ENCODE measurements around the gene ALG2. TPM values are rescaled to one million over a fixed set of nuclear protein-coding genes. Genes with fewer than 3 reads are reported as not detected.

ALG2 gene
- total RNA-seq = 10 to 100 TPM; 26.4 to 33.0 (median 31.5) TPM

- peaks cover 49% of the 10 kb centered on the region for H3K4me1 ChIP-seq
- under 1% methylated on average over 23 of the region's 70 CpGs for WGBS
- no peaks in the 10 kb centered on the region for H3K27me3 ChIP-seq
- H3K36me3 ChIP-seq = peaks cover 14% of the 10 kb centered on the region
- peak within 1 kb of the TSS; percentile 86 for H3K4me3 ChIP-seq
- TF ChIP-seq POLR2AphosphoS5 (IDR thresholded peaks at IDR 0.05) = peak; percentile 65 to 72 (median 71)
- no peak for TF ChIP-seq CTCF (IDR thresholded peaks at IDR 0.05)
- peak in 1 of 2 donors; percentile 55 for TF ChIP-seq POLR2A (IDR thresholded peaks at IDR 0.05)
- no peaks in the 10 kb centered on the region for H3K9me3 ChIP-seq
- H3K27ac ChIP-seq = peak within 1 kb of the TSS; percentile 89
- DNase-seq (ENCODE audit: low spot score in 2 of 2) = peak; percentile 95 to 98
Observed at GRCh38 chr9:99221621-99222415, at the start of gene ALG2, which contains the start of gene SEC61B. Gene ALG2, minus strand, starts transcription at chr9:99221942. Its CDS starts 48 bp downstream, at chr9:99221894. Gene SEC61B, plus strand, starts transcription at chr9:99222282. Its CDS starts 82 bp downstream, at chr9:99222364.

- no peaks in the 10 kb centered on the region for H3K27me3 ChIP-seq
- TF ChIP-seq POLR2AphosphoS5 (IDR thresholded peaks at IDR 0.05) (no peak), POLR2A (IDR thresholded peaks at IDR 0.05) (no peak), EP300 (IDR thresholded peaks at IDR 0.05) (no peak), CTCF (IDR thresholded peaks at IDR 0.05) (no peak)
- H3K4me1 ChIP-seq = peaks cover 10% of the 10 kb centered on the region
- H3K36me3 ChIP-seq = no peaks in the 10 kb centered on the region
- 61% methylated on average over 3 of the region's 3 CpGs for WGBS
- no peak overlapping the region for H3K4me3 ChIP-seq
- DNase-seq (ENCODE audit: low spot score in 2 of 2) = no peak
- no peak overlapping the region for H3K27ac ChIP-seq
- no peaks in the 10 kb centered on the region for H3K9me3 ChIP-seq
Observed at GRCh38 chr9:99270491-99270890, 48.7 kb upstream of the ALG2 start.

- WGBS = 69% methylated on average over 3 of the region's 3 CpGs
- H3K27me3 ChIP-seq = no peaks in the 10 kb centered on the region
- no peaks in the 10 kb centered on the region for H3K36me3 ChIP-seq
- H3K9me3 ChIP-seq = no peaks in the 10 kb centered on the region
- TF ChIP-seq EP300 (IDR thresholded peaks at IDR 0.05) (no peak), POLR2AphosphoS5 (IDR thresholded peaks at IDR 0.05) (no peak), CTCF (IDR thresholded peaks at IDR 0.05) (no peak), POLR2A (IDR thresholded peaks at IDR 0.05) (no peak)
- H3K4me1 ChIP-seq = peaks cover 10% of the 10 kb centered on the region
- no peak overlapping the region for H3K4me3 ChIP-seq
- no peak for DNase-seq (ENCODE audit: low spot score in 2 of 2)
- no peak overlapping the region for H3K27ac ChIP-seq
Observed at GRCh38 chr9:99269416-99269815, 47.7 kb upstream of the ALG2 start.

GRCh38 chr9:99266255-99267023, 44.7 kb upstream of the ALG2 start:
- no peaks in the 10 kb centered on the region for H3K36me3 ChIP-seq
- DNase-seq (ENCODE audit: low spot score in 2 of 2) = peak; percentile 68 to 79
- H3K27me3 ChIP-seq = no peaks in the 10 kb centered on the region
- H3K9me3 ChIP-seq = no peaks in the 10 kb centered on the region
- peak overlapping the region; percentile 20 for H3K4me3 ChIP-seq
- H3K4me1 ChIP-seq = peaks cover 10% of the 10 kb centered on the region
- 17% methylated on average over 17 of the region's 17 CpGs for WGBS
- H3K27ac ChIP-seq = no peak overlapping the region
- TF ChIP-seq CTCF (IDR thresholded peaks at IDR 0.05) (peak; percentile 48 to 77), POLR2A (IDR thresholded peaks at IDR 0.05) (no peak)

GRCh38 chr9:99265691-99266090, 43.9 kb upstream of the ALG2 start:
- H3K4me3 ChIP-seq = no peak overlapping the region
- WGBS = 63% methylated on average over 2 of the region's 2 CpGs
- H3K4me1 ChIP-seq = peaks cover 10% of the 10 kb centered on the region
- no peaks in the 10 kb centered on the region for H3K36me3 ChIP-seq
- H3K27ac ChIP-seq = no peak overlapping the region
- TF ChIP-seq POLR2A (IDR thresholded peaks at IDR 0.05) = no peak
- no peak for TF ChIP-seq CTCF (IDR thresholded peaks at IDR 0.05)
- TF ChIP-seq POLR2AphosphoS5 (IDR thresholded peaks at IDR 0.05) = no peak
- no peak for TF ChIP-seq EP300 (IDR thresholded peaks at IDR 0.05)
- no peaks in the 10 kb centered on the region for H3K27me3 ChIP-seq
- no peak for DNase-seq (ENCODE audit: low spot score in 2 of 2)
- no peaks in the 10 kb centered on the region for H3K9me3 ChIP-seq

Measured in suprapubic skin (tissue), 4 donors.